ENCODE measurements around the gene CLN6.
"Not testable (repeated sequence)": the region's sequence is repeated elsewhere in the genome, so short reads cannot be mapped to it uniquely, and the experiment has no call there.

The CLN6 gene

GRCh38 chr15:68256675-68257450 lies 27.3 kb upstream of the CLN6 start:
- DNase-seq (ENCODE audit: low spot score) = peak; percentile 89

- no peak for DNase-seq (ENCODE audit: low spot score)
Observed at GRCh38 chr15:68252925-68253534, 23.5 kb upstream of the CLN6 start.

GRCh38 chr15:68249058-68249713 lies 19.7 kb upstream of the CLN6 start:
- no peak for DNase-seq (ENCODE audit: low spot score)

- DNase-seq (ENCODE audit: low spot score) = no peak
Observed at GRCh38 chr15:68244235-68244634, 14.7 kb upstream of the CLN6 start.

- DNase-seq (ENCODE audit: low spot score) = no peak
Observed at GRCh38 chr15:68241088-68241935, 11.8 kb upstream of the CLN6 start.

- no peak for DNase-seq (ENCODE audit: low spot score)
Observed at GRCh38 chr15:68239025-68239424, 9.5 kb upstream of the CLN6 start.

- no peak for DNase-seq (ENCODE audit: low spot score)
Observed at GRCh38 chr15:68235022-68235421, 5.5 kb upstream of the CLN6 start.

- not testable (repeated sequence) for DNase-seq (ENCODE audit: low spot score)
Observed at GRCh38 chr15:68234520-68234919, 5.0 kb upstream of the CLN6 start.

- DNase-seq (ENCODE audit: low spot score) = no peak
Observed at GRCh38 chr15:68234060-68234459, 4.5 kb upstream of the CLN6 start.

- DNase-seq (ENCODE audit: low spot score) = no peak
Observed at GRCh38 chr15:68232937-68233336, 3.4 kb upstream of the CLN6 start.

- DNase-seq (ENCODE audit: low spot score) = no peak
Observed at GRCh38 chr15:68232449-68232848, 2.9 kb upstream of the CLN6 start.

- DNase-seq (ENCODE audit: low spot score) = peak; percentile 54
Observed at GRCh38 chr15:68231102-68231818, 1.7 kb upstream of the CLN6 start.

- DNase-seq (ENCODE audit: low spot score) = no peak
Observed at GRCh38 chr15:68230157-68231100, 901 bp upstream of the CLN6 start.

- DNase-seq (ENCODE audit: low spot score) = no peak
Observed at GRCh38 chr15:68228971-68229385, 550 bp downstream of the CLN6 start.

GRCh38 chr15:68228143-68228970 lies 1.2 kb downstream of the CLN6 start:
- DNase-seq (ENCODE audit: low spot score) = peak; percentile 50

- peak; percentile 43 for DNase-seq (ENCODE audit: low spot score)
Observed at GRCh38 chr15:68227643-68228142, 1.8 kb downstream of the CLN6 start.

GRCh38 chr15:68225442-68225841 lies 4.1 kb downstream of the CLN6 start:
- not testable (repeated sequence) for DNase-seq (ENCODE audit: low spot score)

GRCh38 chr15:68224546-68225250 lies 4.8 kb downstream of the CLN6 start:
- peak; percentile 36 for DNase-seq (ENCODE audit: low spot score)

GRCh38 chr15:68224108-68224507 lies 5.4 kb downstream of the CLN6 start:
- peak; percentile 11 for DNase-seq (ENCODE audit: low spot score)
